ENCODE results near the gene UVRAG. TPM values are rescaled to one million over a fixed set of nuclear protein-coding genes. Genes with fewer than 3 reads are reported as not detected.

UVRAG gene
- total RNA-seq, 1 donor from 2014 or later = 44.7 TPM

DNA sequence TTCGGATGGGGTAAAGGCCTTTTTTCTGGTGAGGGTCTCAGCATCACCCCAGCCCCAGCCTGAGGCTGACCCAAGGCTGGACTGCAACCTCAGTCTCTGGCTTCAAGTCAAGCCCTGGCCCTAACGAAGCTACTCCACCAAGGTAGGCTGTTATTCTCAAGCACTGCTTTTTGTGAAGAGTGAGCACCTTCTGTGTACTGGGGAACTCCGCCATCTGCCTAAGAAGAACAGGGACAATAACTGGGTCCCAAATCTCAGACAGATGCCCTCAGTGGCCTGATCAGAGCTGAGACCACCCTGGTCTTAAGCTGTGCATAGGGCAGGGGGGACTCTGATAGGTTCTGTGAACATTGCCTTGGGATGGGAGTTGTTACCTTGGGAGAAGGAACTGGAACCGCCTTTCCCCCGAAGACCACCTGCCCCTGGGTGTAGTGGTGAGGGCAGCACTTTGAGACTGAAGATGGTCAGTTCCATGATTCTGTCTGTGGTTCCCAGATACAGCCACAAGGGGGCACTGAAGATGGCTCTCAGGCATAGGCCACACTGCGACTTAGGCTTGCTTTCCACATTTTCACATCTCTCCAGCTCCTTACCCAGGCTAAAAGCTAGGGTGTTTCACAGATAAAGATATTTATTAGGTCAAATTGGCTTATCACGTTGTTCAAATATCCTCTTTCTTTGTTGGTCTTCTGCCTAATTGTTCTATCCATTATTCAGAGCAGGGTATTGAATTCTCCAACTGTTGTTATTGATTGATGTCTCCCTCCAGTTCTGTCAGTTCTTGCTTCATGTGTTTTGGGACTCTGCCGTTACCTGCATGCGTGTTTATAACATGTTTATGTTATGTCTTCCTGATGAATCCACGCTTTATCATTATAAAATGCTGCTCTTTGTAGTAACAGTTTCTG lies 11.8 kb upstream of the UVRAG start:
- no peak for DNase-seq (ENCODE audit: extremely low read depth, low read depth, low spot score)

DNA sequence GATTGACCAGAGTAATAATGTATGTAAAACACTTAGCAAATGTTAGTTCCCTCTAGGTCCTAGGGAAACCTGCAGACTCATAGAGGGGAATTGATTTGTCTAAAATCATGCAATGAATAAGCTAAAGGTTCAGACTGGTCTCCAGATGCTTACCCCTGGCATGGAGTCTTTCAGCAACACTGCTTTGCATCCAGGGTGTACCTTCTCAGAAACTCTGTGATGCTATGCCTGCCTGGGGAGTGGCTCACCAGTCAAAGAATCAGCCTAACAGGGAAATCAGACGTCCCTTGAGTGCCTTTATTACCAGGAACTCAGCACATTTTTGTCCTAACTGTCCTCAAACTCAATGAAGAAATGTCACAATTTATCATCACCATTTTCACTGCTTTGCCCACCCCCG lies 5.9 kb upstream of the UVRAG start:
- DNase-seq (ENCODE audit: extremely low read depth, low read depth, low spot score) = no peak

DNA sequence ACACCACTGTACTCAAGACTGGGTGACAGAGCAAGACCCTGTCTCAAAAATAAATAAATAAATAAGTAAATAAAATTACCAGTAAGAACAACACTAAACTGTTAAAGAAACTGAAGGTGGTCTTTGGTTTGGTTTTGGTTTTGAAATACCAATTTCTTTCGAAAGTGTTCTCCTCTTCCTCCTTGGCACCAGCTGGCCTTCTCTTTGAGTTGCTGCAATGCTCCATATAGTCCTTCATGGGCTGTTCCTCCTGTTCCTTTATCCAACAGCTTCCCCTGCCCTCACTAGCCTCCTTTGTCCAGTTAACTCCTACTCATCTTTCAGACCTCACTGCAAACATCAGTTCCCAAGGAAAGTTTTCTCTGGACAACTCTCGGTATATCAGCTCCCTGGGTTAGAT lies 5.0 kb upstream of the UVRAG start:
- no peak for DNase-seq (ENCODE audit: extremely low read depth, low read depth, low spot score)

DNA sequence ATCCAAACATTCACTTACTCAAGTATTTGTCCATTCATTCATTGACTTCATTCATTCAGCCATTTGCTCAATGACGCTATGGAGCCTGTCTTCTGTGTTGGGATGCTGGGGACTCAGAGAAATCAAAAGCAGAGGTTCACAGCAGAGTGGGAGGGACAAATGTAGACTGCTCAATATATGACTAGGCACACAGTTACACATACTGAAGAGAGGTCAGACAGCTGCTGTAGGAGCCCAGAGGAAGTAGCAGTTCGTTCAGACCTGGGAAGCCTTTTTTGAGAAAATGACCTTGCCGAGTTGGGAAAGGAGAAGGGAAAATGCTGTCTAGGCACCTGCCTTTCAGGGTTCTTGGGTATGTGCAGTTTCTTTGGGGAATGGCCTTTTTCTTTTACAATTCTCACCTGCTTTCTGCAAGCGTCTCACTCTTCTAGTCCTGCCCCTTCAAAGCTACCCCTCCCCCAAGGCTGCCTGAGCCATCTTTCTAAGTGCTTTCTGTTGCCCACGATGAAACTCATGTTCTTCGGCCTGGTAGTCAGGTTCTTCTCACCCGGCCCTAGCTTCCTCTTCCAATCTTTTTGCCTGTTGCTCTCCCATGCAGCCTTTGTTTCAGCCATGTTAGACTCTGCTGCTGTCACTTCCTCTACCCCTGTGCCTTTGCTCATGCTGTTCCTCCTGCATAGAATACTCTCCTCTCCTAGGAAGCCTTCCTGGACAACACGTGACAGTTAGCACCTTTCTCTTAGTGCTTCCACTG lies 4.2 kb upstream of the UVRAG start:
- no peak for DNase-seq (ENCODE audit: extremely low read depth, low read depth, low spot score)

DNA sequence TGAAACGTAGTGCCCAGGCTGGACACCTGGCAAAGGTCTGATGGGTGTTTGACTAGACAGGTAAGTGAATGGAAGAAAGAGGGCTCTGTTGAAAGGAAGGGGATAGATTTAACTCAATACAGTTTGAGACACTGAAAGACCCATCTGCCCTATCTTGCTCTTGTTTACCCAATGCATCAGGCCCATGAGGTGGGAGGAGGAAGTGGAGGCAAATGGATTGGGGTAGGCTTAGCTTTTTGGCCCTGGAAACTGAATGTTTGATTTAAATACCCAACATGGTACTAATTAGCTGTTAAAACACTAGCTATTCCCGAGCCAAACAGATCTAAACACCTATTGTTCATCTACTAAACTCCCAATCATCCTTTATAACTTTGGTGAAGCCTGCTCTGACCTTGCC lies 3.5 kb upstream of the UVRAG start:
- DNase-seq (ENCODE audit: extremely low read depth, low read depth, low spot score) = no peak

DNA sequence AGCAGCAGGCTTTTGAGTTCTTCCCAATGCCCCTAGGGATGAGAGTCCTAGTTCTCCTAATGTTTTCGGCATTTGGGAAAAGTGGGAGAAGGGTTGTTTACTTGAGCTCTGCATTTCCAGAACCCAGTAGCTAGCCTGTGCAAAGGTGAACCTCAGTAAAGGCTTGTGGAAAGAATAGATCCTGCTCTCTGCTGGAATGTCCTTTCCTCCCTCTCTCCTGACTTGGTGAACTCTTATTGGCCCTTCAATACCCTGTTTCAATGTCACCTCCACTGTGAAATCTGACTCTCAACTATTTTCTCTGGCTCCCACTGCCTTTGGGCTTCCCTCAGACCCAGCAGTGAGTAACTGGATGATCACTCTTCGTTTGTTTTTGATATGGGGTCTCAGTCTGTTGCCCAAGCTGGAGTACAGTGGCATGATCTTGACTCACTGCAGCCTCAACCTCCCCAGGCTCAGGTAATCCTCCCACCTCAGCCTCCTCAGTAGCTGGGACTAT lies 2.4 kb upstream of the UVRAG start:
- no peak for DNase-seq (ENCODE audit: extremely low read depth, low read depth, low spot score)

DNA sequence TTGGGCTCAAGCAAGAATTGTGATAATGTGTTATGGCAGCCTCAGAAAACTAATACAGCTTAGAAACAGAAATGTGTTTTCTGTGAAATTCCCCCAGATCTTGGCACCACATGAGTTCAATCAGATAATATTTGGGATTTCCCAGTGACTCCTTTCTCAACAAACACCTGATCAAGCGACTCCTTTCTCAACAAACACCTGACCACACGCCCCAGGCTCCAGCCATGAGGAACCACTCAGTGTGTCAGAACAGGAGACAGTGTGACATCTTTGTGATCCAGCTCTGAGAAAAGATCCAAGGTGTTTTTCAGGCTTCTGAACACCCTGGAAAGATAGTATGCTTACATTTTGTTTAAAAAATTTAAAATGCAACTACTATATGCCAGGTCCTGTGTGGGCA lies 1.9 kb upstream of the UVRAG start:
- no peak for DNase-seq (ENCODE audit: extremely low read depth, low read depth, low spot score)

DNA sequence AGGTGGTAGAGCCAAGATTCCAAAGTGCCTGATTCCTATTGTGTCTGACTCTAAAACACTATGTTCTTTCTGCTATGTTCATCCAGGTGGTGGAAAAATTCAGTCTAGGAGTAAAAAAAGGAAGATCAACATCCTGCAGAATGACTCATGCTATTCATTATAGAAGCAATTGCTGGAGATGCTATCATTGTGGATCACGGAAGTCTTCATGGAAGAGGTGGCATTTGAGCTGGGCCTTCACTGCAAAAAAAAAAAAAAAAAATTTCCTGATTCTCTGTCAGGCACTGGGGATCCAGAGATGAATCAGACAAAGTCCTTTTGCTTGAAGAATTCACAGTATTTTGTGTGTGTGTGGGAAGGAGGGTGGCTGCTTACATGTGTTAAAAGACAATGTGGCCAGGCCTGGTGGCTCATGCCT lies 1.4 kb upstream of the UVRAG start:
- DNase-seq (ENCODE audit: extremely low read depth, low read depth, low spot score) = peak; percentile 94

DNA sequence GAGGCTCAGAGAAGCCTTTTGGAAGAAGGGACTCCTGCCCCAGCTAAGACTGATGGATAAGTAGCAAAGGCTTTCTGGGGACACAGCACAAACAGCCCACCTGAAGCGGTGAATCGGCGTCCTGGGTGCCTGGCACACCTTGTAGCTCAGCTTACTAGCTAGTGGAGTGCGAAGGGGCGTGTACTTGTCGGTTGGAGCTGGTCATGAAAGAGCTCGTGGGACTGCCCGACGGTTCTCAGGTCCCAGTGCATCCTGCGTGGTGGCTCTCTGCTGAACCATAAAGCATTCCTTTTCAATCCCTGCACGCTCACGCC lies 690 bp upstream of the UVRAG start:
- no peak for DNase-seq (ENCODE audit: extremely low read depth, low read depth, low spot score)

DNA sequence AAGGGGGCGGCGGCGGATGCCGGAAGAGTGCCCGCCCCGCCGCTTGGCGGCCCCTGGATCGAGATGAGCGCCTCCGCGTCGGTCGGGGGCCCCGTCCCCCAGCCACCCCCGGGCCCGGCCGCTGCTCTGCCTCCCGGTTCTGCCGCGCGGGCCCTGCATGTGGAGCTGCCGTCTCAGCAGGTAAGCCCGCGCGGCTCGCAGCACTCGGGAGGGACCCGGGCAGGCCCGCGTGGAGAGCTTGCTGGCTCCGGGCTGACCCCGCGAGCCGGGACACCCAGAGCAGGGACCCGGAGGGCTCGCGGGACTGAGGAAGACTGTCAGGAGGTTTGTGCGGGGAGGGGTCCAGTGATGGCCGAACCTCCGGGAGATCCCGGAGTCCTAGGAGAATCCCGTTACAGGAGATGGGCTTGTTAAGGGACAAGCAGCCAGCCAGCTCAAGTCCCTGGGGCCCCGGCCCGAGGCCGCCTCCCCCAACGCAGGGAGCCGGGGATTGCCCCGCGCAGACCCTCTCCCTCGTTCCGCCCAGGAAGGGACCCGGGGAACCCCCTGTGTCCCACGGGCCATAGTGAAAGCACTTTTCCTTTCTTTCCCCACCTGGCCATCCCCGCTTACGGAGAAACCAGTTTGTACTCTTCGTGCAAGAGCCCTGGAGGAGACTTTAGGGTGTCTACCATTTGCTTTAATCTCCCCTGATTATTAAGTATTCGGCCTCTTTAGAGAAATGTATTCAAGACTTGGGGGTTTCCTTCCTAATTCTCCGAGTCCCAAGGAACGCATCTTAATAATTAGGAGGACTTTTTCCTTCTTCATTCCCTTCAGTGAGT lies 547 bp downstream of the UVRAG start:
- no peak for DNase-seq (ENCODE audit: extremely low read depth, low read depth, low spot score)

DNA sequence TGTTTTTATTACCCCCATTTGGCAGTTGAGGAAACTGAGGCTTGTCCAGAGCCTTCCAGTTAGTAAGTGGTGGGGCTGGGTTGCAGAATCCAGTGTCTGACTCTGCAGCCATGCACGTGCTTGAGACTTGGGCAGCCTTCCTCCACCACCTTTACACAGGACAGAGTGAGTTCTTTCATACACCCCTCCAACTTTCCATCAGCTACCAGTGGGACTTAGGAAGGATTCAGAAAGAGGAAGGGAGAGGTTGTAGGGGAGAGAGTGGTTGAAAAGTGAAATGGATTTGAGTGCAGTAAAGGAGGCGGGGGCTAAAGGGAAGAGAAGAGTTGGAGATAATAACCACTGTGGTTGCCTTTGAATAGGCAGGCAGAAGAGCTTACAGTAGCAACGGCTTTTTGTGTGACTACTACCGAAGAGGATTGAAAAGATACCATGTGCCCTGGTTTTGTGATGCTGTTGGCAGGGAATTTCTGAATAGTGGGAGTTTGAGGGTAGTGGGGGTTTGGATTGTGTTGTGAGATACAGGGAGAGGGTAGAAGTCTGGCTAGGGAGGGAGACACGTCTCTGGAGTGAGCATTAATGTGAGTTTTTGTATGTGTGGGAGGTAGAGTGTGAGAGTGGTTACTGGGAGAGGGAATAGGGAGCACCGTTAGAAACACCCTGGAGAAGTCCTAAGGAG lies 1.7 kb downstream of the UVRAG start:
- no peak for DNase-seq (ENCODE audit: extremely low read depth, low read depth, low spot score)

DNA sequence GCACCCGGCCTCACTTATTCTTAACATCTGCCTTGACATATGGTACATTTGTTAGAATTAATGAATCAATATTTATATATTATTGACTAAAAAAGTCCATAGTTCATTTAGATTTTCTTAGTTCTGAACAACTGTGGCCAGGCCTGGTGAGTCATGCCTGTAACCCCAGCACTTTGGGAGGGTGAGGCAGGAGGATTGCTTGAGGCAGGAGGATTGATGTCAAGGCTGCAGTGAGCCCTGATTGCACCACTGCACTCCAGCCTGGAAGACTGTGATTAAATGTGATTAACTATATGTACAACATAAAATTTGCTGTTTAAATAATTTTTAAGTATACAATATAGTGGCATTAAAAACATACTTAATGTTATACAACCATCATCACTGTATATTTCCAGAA lies 5.6 kb downstream of the UVRAG start:
- no peak for DNase-seq (ENCODE audit: extremely low read depth, low read depth, low spot score)

DNA sequence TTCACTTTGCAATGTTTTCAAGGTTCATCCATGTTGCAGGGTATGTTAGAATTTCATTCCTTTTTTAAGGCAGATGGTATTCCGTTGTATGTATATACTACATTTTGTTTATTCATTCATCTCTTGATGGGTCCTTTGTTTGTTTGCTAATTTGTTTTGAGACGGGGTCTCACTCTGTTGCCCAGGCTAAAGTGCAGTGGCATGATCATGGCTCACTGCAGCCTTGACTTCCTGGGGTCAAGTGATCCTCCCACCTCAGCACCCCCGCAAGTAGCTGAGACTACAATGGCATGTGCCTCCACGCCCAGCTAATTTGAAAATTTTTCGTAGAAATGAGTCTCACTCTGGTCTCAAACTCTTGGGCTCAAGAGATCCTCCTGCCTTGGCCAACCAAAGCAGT lies 6.2 kb downstream of the UVRAG start:
- no peak for DNase-seq (ENCODE audit: extremely low read depth, low read depth, low spot score)

DNA sequence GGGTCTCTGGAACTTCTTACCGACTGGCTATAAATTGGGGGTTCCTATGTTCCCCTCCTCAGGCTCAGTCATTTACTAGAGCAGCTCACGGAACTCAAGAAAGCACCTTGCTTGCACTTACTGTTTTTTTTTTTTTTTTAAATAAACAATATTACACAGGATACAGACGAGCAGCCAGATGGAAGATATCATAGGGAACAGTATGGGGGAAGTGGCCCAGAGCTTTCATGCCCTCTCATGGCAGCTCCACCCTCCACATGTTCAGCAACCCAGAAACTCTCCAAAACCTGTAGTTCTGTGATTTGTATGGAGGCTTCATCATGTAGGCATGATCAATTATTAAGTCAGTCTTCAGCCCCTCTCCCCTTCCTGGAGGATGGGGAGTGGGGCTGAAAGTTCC lies 7.5 kb downstream of the UVRAG start:
- DNase-seq (ENCODE audit: extremely low read depth, low read depth, low spot score) = no peak

DNA sequence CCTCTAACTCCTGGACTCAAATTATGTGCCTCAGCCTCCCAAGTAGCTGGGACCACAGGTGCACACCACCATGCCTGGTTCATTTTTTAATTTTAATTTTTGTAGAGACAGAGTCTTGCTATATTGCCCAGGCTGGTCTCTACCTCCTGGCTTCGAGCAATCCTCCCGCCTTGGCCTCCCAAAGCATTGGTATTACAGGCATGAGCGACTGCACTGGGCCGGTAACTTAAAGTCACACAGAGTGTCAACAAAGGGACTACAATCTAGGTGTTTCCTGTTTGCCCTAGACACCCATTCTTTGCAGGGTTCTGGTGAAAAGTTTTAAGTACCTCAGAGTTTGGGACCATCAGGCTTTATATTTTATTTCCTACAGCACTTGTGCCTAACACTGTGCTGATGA lies 8.4 kb downstream of the UVRAG start:
- DNase-seq (ENCODE audit: extremely low read depth, low read depth, low spot score) = no peak

DNA sequence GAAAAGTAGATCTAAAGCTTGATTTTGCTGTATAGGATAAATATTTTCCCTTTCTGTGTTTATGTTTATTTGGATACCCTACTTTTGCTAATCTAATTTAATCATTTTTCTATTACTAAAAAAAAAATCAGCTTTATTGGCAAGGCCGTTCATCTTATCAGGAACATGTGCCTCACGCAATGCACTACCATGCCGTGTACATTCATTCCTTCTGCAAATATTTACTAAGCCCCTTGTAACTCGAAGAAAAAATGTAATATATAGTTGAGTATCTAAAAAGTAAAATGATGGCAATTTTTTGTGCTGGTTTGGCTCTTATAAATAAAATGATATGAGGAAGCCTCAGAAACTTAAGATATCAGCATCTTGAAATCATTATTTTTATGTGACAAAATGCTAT lies 8.9 kb downstream of the UVRAG start:
- no peak for DNase-seq (ENCODE audit: extremely low read depth, low read depth, low spot score)

DNA sequence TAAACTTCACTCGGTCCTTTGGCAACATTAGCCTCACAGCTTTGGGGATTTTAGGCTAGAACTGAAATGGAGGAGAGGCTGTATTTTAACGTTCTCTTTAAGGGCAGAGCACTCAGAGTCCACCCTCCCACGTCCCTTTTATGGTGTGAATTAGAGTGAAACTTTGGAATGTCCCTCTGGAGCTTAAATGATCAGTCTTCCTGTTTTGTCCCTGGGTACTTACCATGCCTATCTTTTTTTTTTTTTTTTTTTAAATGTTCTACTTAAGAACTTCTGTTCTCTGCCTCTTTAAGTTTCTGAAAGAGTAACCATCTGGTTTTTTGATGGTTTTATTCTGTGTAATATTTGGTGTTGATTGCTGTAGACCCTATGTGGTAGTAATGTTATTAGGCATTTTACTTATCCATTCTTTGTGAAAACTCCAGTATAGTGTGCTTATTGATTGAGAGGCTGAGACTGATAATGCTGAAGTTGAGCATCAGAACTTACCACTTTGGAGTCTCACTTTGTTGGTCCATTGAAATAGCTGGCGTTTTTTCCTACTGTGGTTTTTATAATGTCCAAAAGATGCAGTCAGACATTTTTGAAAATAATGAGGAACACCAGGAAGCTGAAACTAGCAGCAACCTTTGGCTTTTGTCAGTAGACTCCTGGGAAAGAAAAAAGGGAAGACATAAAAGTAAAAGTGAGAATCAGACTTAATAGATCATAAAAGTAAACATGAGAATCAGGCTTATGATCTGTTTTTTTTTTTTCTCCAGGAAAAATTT lies 11.6 kb downstream of the UVRAG start:
- no peak for DNase-seq (ENCODE audit: extremely low read depth, low read depth, low spot score)

DNA sequence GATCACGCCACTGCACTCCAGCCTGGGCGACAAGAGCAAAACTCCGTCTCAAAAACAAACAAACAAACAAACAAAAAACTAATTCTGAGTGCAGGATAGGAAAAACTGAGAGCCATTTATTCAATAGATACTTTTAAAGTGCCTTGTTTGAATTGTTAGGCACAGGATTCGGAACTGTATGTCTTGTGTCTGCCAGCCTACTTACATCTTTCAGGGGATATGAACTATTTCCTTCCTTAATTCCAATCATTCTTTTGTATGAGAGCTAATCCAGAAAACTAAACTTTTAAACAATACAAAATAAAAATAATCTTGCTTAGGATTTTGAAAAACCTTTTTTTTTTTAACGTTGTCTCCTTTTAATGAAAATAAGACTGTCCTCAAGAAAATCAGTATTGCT lies 12.6 kb downstream of the UVRAG start:
- no peak for DNase-seq (ENCODE audit: extremely low read depth, low read depth, low spot score)

DNA sequence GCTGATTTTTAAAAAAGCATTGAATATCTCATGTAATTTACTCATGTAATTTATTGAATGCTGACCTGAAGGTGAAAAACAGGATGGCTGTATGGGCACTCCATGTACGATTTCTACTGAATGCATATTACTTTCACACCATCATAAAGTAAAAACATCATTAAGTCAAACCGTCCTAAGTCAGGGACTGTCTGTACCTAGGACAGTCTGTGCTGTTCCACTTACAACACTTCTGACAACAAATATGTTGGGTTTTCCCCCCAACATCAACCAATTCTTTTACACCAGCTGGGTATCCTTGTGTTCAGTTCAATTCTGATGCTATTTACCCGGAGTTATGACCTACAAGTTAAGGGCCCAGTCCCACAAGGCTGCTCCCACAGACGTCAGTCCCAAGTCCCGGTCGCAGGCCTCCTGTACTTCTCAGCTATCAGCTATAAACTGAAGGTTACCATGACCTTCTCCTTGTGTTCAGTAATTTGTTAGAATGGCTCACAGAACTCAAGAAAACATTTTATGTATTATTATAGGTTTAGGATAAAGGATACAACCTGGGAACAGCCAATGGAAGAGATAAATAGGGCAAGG lies 17.0 kb downstream of the UVRAG start:
- no peak for DNase-seq (ENCODE audit: extremely low read depth, low read depth, low spot score)

DNA sequence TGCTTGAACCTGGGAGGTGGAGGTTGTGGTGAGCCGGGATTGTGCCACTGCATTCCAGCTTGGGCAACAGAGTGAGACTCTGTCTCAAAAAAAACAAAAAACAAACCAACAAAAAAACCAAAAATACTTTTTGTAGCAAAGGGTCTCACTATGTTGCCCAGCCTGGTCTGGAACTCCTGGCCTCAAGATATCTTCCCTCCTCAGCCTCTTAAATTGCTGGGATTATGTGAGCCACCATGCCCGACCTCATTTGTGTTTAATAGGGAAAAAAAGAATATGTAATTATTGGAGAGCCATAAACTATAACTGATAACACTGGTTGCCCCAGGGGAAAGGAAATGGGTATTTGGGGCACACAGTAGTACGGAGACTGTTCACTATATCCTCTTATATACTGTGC lies 19.7 kb downstream of the UVRAG start:
- DNase-seq (ENCODE audit: extremely low read depth, low read depth, low spot score) = no peak

Data from glomerular endothelial cell (primary cell).